AG08396 (cell line): ENCODE results near the gene CTNNA3.

ENCODE experiments used
- DNase-seq: peaks from one replicate; pipeline ENCODE4 v3.0.0; 2012; ENCODE audit warnings: low spot score, mixed read lengths

Gene CTNNA3

DNA sequence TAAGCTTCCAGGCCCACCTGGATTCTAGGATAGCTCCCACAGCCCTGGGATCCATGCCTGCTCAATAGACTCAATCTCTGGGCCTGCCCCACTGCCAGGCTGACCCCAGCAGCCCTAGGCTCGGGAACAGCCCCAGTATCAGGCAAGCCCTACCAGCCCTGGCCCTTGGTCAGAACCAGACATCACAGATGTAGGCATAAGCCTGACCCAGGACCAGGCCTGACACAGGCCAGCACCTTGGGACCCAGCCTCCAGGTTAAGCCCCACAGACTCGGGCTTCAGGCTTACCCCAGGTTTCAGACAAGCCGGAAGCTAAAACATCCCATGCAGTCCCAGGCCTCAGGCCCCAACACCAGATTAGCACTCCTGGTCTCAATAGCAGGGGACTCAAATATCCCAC is 1046.4 kb downstream of the CTNNA3 start:
- DNase-seq = no peak

DNA sequence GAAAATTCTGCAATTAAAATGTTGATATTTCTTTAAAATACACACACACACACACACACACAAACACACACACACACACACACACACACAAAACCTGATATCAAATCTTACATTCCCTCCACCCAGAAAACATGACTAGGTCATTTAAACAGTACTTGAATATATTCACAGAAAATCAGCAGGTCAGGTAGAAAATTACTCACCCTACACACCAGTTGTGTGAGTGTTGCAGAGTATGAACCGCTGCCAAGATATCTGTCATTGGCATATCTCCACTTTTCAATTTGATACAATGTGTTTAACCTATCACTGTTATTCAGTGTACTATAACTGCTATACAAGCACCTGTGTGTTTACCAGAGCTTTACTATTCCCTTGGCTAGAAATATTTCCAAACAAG is 1053.8 kb downstream of the CTNNA3 start:
- no peak for DNase-seq

DNA sequence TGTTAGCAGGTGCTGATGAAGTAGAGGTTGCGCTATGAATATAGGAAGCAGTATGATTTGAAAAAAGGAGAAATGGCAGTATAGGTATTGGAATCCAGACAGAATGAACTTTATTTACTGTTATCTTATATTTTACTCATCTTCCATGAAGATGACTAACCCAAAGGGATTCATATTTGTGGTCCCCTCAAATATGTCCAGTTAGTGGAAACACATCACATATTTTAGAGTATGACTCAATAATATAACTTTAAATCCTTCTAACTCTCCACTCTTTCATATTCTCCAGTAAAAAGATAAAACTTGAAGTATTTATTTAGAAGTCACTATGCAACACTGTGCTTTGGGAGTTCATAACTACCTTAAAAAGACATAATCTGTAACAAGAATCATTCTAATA is 1056.6 kb downstream of the CTNNA3 start:
- no peak for DNase-seq

DNA sequence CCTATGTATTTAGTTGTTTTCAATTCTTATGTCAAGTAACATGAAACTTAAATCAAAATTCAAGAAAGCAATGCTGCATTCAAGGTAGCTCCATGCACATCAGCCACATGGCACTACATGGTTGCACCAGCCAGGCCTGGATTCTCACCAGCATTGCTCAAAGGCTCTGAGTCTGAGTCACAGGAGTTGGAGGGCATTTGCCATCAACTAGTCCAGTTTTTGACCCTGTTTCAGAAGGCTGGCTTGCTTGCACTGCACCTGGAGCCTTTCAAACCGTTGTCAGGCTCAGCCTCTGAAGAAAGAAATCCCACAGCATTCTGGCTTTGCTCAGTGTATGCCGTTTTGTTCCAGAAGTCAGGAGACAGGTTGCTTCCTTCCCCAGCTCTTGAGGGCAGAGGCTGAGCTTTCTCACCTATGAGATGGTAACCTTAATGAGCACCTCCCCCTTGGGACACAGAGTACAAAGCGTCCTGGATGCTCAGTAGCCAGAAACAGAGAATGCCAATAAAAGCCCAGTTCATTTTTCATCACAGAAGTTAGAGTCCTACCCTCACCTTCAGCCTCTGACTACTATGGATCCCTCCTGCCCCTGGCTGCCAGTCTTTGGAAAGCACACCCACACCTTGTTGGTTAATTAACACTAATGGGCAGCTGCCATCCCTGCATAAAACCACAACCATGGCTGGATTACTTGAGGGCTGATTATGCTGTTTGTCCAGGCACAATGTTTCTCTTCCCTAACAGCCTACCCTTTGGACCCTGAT is 1058.5 kb downstream of the CTNNA3 start:
- DNase-seq = no peak

DNA sequence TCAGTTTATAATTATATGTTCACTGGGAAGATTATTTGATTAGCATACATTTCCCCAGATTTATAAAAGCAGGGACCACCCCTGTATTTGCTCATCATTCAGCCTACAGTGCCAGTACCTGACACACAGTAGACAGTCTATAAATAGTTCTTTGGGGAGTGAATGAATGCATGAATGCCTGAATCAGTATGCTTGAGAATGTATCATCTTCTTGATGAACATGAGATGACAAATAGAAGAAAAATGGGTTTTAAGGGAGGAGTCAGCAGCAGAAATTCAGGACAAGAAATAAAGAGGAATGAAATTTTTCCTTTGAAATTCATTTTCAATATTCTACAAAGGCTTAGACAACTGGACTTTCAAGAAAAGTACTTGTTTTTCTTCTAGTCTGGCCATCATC is 1066.0 kb downstream of the CTNNA3 start:
- DNase-seq = no peak

DNA sequence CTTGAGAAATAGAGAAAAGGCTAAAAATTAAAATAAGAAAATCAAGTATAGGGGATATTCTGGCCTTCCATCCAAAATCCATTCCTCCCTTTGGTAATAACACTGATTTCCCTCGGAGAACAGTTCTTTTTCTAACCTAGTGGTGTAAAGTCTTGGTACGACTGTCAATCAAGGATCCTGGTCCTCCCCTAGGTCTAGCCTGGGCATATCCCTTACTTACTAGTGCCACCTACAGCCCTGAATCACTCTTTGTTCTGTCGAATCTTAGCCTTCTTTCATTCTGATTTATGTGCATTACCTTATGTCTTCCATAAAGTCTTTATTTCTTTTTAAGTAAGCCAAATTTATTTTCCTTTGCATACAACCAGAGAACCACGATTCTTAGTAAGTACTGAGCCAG is 1068.8 kb downstream of the CTNNA3 start:
- no peak for DNase-seq

DNA sequence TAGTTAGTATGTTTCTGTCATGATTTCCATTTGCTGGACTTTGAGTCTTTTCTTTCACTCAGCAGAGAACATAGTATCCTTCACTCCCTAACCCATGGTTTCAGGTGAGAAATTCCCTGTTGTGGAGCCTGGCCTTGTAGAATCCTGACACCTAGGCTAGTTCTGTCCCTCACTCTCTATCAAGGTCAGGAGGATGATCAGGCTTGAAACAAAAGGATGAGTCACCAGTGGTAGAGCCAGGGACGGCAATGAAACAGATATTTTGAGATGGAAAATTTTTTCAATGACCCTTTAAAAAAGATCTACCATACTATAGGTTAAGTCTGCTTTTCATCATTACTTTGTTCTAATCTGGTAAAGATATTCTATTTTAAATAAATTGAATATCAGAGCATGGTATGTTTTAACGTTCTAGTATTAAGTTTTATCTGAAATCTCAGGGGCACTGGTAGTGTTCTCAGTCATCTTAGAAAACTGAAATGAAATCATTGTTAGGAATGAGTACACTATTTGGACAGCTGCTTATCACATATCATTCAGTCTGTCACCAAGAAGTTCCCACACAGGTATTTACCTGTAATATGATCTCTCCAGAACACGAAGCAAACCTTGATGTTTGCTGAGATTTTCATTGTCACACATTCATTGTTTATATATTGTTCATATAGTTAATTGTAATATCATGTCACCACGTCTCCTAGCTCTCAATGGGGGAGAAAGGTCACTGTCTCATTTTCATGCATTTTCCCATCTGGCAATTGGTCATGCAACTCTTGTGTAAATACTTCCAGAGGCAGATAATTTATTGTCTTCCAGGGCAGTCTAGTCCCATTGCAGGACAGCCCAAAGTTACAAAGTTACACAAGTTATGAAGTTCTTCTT is 1070.0 kb downstream of the CTNNA3 start:
- no peak for DNase-seq

DNA sequence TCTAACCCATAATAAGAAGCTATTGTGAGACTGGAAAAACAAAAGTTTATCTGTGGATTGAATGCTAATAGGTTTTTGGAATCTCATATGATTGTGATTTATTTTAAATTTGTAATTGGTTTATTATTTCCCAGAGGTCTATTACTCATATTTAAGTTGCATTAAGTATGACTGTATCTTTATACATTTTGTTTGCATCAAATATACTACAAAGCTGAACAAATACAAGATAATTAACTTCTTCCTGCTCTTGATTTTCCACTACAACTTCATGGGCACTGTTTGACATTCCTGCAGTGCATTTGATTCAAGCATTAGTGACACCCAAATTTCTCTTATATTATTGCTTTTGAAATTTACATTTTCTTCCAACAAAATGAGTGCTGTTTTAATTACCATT is 1073.9 kb downstream of the CTNNA3 start:
- no peak for DNase-seq

DNA sequence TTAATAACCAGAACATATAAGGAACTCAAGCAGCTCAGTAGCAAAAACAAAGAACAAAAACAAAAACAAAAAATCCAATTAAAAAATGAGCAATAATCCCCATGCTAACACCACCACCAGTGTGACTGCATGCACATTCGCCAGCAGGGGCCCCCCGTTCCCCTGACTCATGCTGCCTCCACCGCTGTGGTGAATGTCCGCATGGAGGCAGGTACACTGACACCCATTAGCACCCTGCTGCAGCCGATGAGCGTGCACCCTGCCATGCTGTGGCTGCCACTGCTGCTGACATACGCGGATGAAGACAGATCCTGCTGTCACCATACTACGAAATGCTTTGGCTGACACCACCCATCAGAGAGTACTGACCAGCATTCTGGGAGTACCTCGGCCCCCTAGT is 1091.8 kb downstream of the CTNNA3 start:
- no peak for DNase-seq

DNA sequence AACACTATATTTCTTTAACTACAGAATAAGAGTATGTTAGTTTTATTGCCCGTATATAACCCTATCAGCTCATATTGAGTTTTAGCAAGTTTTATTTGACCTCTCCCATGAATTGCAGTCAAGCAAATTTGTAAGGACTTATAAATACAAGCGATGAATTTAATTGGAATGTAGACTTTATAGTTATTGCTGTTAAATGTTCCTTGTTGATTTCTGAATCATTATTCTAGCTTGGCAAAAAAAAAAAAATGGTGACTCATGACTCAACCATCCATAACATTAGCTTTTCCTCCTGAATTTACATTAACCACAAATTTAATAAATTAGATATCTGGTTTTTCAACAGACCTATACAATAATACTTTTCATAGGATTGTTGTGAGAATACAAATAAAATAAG is 1104.1 kb downstream of the CTNNA3 start:
- DNase-seq = no peak

DNA sequence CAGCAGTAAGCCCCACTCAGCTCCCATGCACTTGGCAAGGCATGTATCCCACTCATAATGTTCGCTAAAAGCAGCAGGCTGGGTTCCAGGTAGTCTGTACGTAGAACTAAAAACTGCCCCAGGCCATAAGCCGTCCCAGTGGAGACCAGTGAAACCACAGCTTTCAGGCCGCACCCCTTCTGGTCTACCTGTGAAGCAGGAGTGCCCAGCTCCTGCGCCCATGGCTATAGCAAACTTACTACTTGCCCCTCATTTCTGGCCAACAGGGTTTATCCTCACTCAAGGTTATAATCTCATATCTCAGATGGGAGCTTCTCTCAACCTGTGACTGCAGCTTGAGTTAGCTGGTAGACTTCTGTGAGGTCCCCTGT is 1108.3 kb downstream of the CTNNA3 start:
- no peak for DNase-seq

DNA sequence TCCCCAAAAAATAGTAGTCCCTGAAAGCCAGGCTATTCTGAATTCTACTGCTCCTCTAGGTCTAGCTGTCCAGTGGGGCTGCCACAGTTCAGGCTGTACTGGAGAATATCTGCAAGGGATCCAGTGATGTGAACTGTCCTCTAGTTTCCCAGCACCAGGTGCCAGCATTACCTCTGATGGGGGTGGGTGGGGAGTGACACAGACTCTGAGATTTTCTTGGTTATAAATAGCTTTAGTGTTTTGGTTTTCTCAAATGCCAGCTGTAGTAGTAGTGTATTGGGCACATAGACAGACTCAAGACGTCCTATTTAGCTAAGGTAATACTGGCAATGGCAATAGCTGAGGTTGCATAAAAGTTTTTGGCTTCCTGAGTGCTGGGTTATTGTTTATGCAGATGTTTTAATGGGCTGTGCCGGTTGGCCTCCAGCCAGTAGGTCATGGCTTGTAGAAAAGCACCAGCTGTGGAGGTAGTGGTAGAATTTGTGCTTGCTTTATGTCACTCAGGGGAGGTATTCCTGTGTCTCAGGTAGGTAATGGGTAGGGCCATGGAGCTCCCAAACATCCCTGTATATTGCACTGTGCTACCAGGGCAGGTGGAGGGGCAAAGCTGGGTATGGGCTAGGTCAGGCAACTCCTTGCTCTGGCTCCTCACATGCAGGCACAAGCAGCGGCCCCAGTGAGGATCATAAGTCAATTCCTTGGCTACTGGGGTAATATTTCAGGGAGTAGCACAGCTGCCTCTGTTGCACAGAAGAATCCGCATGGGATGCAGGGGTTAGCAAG is 1108.9 kb downstream of the CTNNA3 start:
- no peak for DNase-seq

DNA sequence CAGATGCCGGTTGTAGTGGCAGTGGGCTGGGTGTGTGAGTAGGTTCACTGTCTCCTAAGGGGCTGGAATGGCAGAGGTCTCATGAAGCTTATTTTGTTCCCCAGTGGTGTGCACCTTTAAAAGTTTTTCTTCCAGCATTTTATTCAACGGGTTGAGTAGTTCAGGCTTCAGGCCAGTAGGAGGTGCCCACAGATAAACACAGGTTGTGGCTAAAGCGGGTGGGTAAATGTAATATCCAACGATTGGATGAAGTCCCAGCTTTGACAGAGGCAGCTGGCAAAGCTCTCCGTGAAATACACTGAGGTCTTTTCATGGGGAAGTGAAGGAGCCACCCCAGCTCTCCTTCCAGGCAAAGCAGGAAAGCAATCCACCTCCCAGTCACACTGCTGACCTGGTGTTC is 1109.9 kb downstream of the CTNNA3 start:
- no peak for DNase-seq

DNA sequence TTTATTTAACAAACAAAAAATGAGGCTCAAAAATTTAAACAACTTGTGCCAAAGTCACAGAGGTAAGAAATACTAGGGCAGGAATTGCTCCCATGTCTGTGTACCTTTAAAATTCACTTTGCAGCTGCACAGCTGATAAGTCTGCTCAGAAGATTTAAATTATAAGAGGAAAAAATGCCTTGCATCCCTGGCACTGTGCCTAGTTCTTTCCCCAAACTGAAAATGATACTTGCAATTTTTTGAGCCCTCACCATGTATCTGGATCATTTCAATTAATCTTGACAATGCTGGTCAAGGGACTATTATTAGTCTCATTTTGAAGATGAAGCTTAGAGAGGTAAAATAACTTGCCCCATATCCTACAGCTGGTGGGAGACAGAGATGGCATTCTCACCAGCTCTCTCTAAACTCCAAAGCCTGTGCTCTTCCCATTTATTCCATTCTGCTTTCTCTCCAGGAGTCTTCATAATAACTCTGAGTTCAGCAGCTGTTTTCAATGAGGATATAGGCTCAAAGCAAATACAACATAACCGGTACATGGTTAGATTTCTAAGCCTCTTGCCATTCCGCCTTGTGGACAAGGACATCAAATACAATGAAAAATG is 1120.6 kb downstream of the CTNNA3 start:
- DNase-seq = no peak

DNA sequence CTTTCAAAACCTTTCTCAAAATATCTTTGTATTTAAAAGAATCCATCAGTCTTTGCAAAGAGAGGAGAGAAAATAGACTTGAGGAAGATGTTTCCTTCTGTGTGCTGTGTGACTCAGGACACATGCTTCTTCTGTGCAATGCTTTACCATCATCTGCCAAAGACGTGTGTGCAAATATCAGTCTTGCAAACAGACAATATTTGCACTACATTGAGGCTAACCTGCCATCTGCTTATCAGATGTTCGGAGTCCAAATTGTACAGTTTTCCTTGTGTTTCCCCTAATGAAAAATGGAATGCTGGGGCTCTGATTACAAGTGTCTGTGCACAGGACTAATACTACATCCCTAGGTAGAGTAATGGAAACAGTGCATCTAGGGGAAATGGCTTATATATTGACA is 1123.3 kb downstream of the CTNNA3 start:
- DNase-seq = no peak

DNA sequence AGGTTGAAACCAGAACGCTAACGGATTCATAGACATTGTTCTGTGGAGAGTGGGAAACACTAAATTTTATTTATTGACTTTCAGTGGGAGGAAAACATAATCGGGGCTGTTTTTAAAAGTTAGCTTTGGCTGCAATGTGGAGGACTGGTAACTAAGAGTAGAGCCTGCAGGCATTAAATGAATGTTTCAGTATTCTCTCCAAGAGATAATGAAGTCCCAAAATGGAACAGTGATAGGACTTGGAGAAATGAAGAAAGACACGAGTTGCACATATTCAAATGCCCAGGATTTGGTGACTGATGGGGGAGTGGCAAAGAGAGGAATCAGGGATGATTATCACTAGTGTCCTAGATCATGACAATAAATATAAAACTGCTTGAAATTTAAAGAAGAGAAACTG is 1130.0 kb downstream of the CTNNA3 start:
- DNase-seq = no peak

DNA sequence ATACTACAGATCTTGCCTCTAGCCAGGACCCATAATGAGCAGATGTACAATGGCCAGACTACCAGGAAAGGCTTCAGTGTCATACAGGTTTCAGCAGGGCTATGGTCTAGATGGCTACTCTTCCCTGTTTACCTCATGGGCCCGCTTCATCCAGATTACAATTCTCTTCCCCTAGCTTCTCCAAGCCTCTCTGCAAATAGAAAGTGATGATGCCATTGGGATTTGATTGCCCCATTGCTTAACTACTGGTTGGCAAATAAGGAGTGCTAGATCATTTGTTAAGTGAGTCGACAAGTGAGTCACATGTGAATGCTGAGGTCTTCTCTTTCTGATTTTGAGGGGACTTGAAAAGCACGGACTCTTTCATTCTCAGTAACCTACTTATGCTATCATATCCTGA is 1131.7 kb downstream of the CTNNA3 start:
- no peak for DNase-seq

DNA sequence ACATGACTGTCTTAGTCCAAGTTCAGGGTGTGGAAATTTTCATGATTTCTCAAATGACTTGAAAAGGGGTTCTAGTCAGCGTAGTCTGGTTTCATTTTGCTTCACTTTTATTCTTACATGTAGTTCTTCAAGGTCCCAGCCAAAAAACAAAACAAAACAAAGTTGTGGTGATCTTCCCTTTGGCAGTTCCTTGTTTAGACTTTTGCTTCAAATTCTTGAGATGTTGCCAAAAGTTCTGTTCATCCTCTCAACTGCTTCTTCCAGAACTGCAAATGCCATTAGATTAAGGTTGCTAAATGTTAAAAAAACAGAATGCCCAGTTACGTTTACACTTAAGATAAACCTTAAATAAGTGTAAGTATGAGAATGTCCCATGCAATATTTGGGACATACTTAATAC is 1140.9 kb downstream of the CTNNA3 start:
- no peak for DNase-seq

DNA sequence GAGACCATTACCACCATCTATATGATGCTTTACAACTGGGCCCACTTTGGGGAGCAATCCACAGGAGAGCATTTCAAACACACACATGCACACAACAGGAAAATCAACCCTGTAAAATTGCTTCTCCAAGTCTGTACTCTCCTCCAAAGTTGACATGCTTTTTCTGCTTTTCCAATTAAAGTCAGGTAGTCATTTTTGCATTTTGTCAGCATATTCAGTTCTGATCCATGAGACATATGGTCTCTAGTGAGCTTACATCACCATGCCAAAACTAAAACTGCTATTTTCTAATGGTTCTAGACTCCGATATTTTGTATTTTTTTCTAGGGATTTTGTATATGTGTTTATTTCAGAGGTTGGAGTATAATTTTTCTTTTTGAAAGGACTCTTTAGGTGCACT is 1143.7 kb downstream of the CTNNA3 start:
- DNase-seq = no peak

DNA sequence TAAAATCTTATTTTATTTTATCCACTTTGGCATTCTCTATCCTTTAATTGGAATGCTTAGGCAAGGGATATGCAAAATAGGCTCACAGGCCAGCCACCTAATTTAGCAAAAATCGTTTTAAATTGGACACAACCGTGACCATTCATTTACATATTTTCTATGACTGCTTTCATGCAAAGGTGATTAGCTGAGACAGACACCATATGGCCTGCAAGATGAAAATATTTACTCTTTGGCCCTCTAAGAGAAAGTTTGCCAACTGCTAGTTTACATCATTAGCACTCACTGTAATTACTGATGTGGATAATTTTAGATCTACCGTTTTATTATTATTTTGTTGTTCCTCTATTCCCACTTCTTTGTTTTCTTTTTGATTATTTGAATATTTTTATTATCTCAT is 1145.6 kb downstream of the CTNNA3 start:
- no peak for DNase-seq

DNA sequence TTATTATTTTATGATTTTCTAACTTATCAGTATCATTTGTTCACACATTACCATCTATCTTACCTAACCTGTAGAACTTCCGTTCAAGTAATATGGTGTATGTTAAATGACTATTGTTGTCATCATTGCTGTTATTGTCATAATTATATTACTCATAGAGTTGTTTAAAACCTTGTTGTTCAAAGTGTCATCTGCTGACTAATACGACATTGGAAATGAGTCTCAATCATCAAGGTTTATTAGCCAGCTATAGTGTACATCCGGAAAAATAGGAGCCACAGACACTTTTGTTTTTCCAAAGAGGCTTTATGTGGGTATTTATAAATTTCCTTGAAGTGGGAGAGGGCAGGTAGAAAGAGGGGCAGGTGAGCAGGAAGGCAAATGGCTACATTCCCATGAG is 1157.1 kb downstream of the CTNNA3 start:
- no peak for DNase-seq

DNA sequence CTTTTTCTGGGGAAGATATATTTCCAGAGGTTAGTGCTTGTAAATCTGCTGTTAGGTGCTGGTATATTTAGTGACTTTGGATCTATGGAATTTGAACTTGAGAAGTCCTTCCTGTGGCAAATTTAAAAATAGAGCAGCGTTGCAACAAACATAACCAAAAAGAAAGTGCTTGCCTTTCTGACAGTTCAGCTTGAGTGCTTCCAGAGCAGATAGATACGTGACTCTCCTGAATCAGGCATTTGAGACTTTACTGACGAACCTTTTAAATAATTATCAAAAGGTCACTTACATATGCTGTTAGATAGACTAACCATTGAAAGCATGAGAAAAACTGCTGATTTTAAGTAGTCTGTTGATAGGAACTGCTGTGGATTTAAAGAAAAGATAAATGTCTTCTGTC is 1157.6 kb downstream of the CTNNA3 start:
- DNase-seq = no peak
